ENCODE results near the gene GRIA4.

GRCh38 chr11:105986554-105986953 lies 376.7 kb downstream of the GRIA4 start:
- no peak for TF ChIP-seq EZH2phosphoT487 (IDR thresholded peaks at IDR 0.05)
- TF ChIP-seq, protein P1, sequence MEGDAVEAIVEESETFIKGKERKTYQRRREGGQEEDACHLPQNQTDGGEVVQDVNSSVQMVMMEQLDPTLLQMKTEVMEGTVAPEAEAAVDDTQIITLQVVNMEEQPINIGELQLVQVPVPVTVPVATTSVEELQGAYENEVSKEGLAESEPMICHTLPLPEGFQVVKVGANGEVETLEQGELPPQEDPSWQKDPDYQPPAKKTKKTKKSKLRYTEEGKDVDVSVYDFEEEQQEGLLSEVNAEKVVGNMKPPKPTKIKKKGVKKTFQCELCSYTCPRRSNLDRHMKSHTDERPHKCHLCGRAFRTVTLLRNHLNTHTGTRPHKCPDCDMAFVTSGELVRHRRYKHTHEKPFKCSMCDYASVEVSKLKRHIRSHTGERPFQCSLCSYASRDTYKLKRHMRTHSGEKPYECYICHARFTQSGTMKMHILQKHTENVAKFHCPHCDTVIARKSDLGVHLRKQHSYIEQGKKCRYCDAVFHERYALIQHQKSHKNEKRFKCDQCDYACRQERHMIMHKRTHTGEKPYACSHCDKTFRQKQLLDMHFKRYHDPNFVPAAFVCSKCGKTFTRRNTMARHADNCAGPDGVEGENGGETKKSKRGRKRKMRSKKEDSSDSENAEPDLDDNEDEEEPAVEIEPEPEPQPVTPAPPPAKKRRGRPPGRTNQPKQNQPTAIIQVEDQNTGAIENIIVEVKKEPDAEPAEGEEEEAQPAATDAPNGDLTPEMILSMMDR (IDR thresholded peaks at IDR 0.05): no peak

Measured in neural progenitor cell (in vitro differentiated cells).